Keratinocyte (primary cell): ENCODE data around the gene MEGF10.

Experiments
- EZH2 ChIP-seq: IDR thresholded peaks from one replicate; pipeline ENCODE4 v1.6.1; 2012; ENCODE audit warnings: inconsistent platforms, mild to moderate bottlenecking, low read length, moderate library complexity
- TF ChIP-seq, protein P1 (sequence below), 3 experiments: IDR thresholded peaks in 1 of 3; conservative IDR thresholded peaks in 1 of 3; optimal IDR thresholded peaks in 1 of 3; 2 replicates in 2 of 3; 3 replicates in 1 of 3; pipeline versions ENCODE3 to v1.5.1; 2011; ENCODE audit warnings: low read length in 3 of 3, mild to moderate bottlenecking in 3 of 3, moderate library complexity in 2 of 3, control low read depth in 1 of 3, inconsistent platforms in 1 of 3; ENCODE audit not compliant: insufficient read depth in 2 of 3; ENCODE audit errors: extremely low read depth in 1 of 3

DNA sequence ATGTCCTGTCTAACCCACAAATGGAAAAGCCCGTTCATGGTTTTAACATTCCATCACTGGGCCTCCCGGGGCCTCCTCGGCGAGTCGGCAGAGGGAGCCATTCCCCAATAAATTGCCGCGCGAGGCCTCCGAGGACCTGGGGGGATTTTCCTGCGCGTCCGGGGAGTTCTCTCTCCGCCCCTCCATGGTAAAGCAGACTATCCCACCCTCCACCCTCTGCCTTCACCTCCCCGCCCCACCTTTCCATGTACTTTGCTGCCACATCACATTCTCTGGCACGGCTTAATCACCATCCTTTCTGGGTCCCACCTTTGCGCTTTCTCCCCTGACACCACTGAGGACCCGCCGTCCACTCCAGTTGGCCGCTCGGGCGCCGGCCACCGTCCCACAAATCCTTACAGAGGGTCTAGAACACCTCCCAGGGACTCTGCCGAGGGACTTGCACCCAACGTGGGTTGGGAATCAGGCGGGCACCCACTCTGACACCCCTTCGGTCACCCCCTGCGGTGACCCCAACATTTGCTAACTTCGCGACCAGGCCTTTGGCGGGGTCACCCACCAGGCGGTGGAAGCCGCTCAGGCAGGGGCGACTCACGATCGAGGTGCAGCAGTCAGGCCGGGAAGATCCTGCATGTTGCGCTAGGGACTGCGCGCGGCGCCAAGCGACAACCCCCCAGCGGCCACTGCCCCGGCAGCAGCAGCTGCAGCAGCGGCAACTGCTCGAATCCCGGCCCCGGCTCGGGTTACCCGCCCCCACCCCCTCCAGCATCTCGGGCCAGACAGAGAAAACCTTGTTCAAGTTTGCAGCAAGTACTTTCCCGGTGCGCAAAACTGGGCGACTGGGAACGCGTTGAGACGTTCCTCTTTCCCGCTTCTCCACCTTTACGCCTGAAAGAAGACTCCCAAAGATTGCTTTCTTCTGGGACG is at the start of gene MEGF10:
- TF ChIP-seq, protein P1, sequence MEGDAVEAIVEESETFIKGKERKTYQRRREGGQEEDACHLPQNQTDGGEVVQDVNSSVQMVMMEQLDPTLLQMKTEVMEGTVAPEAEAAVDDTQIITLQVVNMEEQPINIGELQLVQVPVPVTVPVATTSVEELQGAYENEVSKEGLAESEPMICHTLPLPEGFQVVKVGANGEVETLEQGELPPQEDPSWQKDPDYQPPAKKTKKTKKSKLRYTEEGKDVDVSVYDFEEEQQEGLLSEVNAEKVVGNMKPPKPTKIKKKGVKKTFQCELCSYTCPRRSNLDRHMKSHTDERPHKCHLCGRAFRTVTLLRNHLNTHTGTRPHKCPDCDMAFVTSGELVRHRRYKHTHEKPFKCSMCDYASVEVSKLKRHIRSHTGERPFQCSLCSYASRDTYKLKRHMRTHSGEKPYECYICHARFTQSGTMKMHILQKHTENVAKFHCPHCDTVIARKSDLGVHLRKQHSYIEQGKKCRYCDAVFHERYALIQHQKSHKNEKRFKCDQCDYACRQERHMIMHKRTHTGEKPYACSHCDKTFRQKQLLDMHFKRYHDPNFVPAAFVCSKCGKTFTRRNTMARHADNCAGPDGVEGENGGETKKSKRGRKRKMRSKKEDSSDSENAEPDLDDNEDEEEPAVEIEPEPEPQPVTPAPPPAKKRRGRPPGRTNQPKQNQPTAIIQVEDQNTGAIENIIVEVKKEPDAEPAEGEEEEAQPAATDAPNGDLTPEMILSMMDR (optimal IDR thresholded peaks at IDR 0.05 in 1 of 3, IDR thresholded peaks at IDR 0.05 in 1 of 3, conservative IDR thresholded peaks at IDR 0.05 in 1 of 3; ENCODE audit: extremely low read depth in 1 of 3, insufficient read depth in 2 of 3, low read length in 3 of 3) = peak; percentile 67 to 79 (median 69)
- TF ChIP-seq EZH2 = no peak
